A549 (cell line): Measurements from ENCODE around the gene DLX4.

Experiments
- BCL3 ChIP-seq: fragments of >200 bp; sonication (Bioruptor Twin); formaldehyde crosslinking; IDR thresholded peaks from 3 replicates; pipeline ENCODE4 v1.6.1; 2016
- CEBPB ChIP-seq, 2 experiments: fragments of >200 bp in 1 of 2; sonication (Bioruptor Twin) in 1 of 2; formaldehyde crosslinking in 1 of 2; IDR thresholded peaks; 2 replicates each; pipeline ENCODE4 v1.6.1; 2012 to 2016
- CHD4 ChIP-seq: fragments of 200-600 bp; sonication (generic); IDR thresholded peaks from 2 replicates; pipeline ENCODE4 v1.6.1; 2016; ENCODE audit warnings: antibody characterized with exemption, mild to moderate bottlenecking, borderline replicate concordance
- CTCF ChIP-seq: fragments of >200 bp; sonication (Bioruptor Twin); formaldehyde crosslinking; IDR thresholded peaks from 3 replicates; pipeline ENCODE4 v1.5.1; 2016
- EP300 ChIP-seq, 2 experiments: fragments of >200 bp; sonication (Bioruptor Twin); formaldehyde crosslinking; IDR thresholded peaks; 2 replicates in 1 of 2; 3 replicates in 1 of 2; pipeline ENCODE4 v1.6.1; 2016 to 2017
- HEYL ChIP-seq: fragments of 250-450 bp; sonication (Bioruptor Pico); IDR thresholded peaks from 2 replicates; pipeline ENCODE4 v1.8.0; 2021; ENCODE audit warnings: mild to moderate bottlenecking, moderate library complexity
- KDM1A ChIP-seq: fragments of 200-600 bp; sonication (generic); IDR thresholded peaks from 2 replicates; pipeline ENCODE4 v1.6.1; 2016; ENCODE audit warnings: low read depth, mild to moderate bottlenecking
- MAX ChIP-seq: IDR thresholded peaks from 2 replicates; pipeline ENCODE4 v1.6.1; 2012
- MAZ ChIP-seq: fragments of 150-350 bp; IDR thresholded peaks from 2 replicates; pipeline ENCODE4 v1.6.1; 2014; ENCODE audit warnings: antibody characterized with exemption, low read depth, low read length, borderline replicate concordance
- MYC ChIP-seq: IDR thresholded peaks from 2 replicates; pipeline ENCODE4 v1.6.1; 2012; ENCODE audit warnings: mild to moderate bottlenecking, inconsistent platforms, low read length, improper control_type of control experiment, borderline replicate concordance
- NR3C1 ChIP-seq: fragments of >200 bp; sonication (Bioruptor Twin); formaldehyde crosslinking; IDR thresholded peaks from 3 replicates; pipeline ENCODE4 v1.6.1; 2017
- PBX3 ChIP-seq: IDR thresholded peaks from 2 replicates; pipeline ENCODE4 v1.6.1; 2012
- RAD21 ChIP-seq, 2 experiments: fragments of >200 bp in 1 of 2; sonication (Bioruptor Twin) in 1 of 2; formaldehyde crosslinking in 1 of 2; IDR thresholded peaks in 1 of 2; conservative IDR thresholded peaks in 1 of 2; 2 replicates in 1 of 2; 3 replicates in 1 of 2; pipeline ENCODE4 v1.6.1; 2012 to 2018; ENCODE audit warnings: inconsistent platforms in 1 of 2

- TF ChIP-seq CTCF (no peak), PBX3 (no peak), MAZ (no peak), EP300 (IDR thresholded peaks at IDR 0.05) (no peak), MAX (no peak), KDM1A (no peak), HEYL (no peak), MYC (no peak), NR3C1 (no peak), CEBPB (IDR thresholded peaks at IDR 0.05) (no peak), RAD21 (conservative IDR thresholded peaks at IDR 0.05 in 1 of 2, IDR thresholded peaks at IDR 0.05 in 1 of 2) (no peak), CHD4 (no peak), BCL3 (no peak)
These were observed 27.6 kb upstream of the DLX4 start for GRCh38 chr17:49941427-49941826.
